KMS-11 (cell line): ENCODE results near the gene SAMD5.

Source experiments
- H2AFZ ChIP-seq: fragments of 200-600 bp; sonication (generic); 2 replicates; pipeline ENCODE4 v1.6.1; 2016; ENCODE audit warnings: antibody characterized with exemption, mixed run types, low read depth
- H3K27ac ChIP-seq: fragments of 200-600 bp; sonication (generic); 2 replicates; pipeline ENCODE4 v1.6.1; 2016; ENCODE audit warnings: mild to moderate bottlenecking, mixed run types
- H3K27me3 ChIP-seq: fragments of 200-600 bp; sonication (generic); 2 replicates; pipeline ENCODE4 v1.6.1; 2017; ENCODE audit warnings: mild to moderate bottlenecking, low read depth, mixed run types, moderate library complexity; ENCODE audit not compliant: insufficient read depth
- H3K36me3 ChIP-seq: fragments of 200-600 bp; sonication (generic); 2 replicates; pipeline ENCODE4 v1.6.1; 2017; ENCODE audit warnings: mild to moderate bottlenecking, mixed run types; ENCODE audit not compliant: insufficient read depth
- H3K4me1 ChIP-seq: fragments of 200-600 bp; sonication (generic); 2 replicates; pipeline ENCODE4 v1.6.1; 2016; ENCODE audit warnings: mild to moderate bottlenecking, low read depth, mixed run types; ENCODE audit not compliant: poor library complexity, severe bottlenecking
- H3K4me2 ChIP-seq: fragments of 200-600 bp; sonication (generic); 2 replicates; pipeline ENCODE4 v1.7.0; 2016; ENCODE audit warnings: mild to moderate bottlenecking, mixed run types
- H3K4me3 ChIP-seq: fragments of 200-600 bp; sonication (generic); IDR thresholded peaks from 2 replicates; pipeline ENCODE4 v1.6.1; 2017; ENCODE audit warnings: low read depth, low read length, mixed read lengths; ENCODE audit not compliant: insufficient read depth
- H3K79me2 ChIP-seq: fragments of 200-600 bp; sonication (generic); 2 replicates; pipeline ENCODE4 v1.6.1; 2016; ENCODE audit warnings: low read depth, mixed run types; ENCODE audit not compliant: insufficient read depth
- H3K9ac ChIP-seq: fragments of 200-600 bp; sonication (generic); 2 replicates; pipeline ENCODE4 v1.6.1; 2016; ENCODE audit warnings: mild to moderate bottlenecking, mixed run types
- H4K20me1 ChIP-seq: fragments of 200-600 bp; sonication (generic); 2 replicates; pipeline ENCODE4 v1.6.1; 2016; ENCODE audit warnings: mild to moderate bottlenecking, mixed run types; ENCODE audit not compliant: insufficient read depth
- CTCF ChIP-seq: fragments of 200-600 bp; sonication (generic); conservative IDR thresholded peaks from 2 replicates; pipeline ENCODE4 v1.6.1; 2017; ENCODE audit warnings: low read depth, mild to moderate bottlenecking, antibody characterized with exemption, low read length, moderate library complexity, mixed read lengths

SAMD5 gene

DNA sequence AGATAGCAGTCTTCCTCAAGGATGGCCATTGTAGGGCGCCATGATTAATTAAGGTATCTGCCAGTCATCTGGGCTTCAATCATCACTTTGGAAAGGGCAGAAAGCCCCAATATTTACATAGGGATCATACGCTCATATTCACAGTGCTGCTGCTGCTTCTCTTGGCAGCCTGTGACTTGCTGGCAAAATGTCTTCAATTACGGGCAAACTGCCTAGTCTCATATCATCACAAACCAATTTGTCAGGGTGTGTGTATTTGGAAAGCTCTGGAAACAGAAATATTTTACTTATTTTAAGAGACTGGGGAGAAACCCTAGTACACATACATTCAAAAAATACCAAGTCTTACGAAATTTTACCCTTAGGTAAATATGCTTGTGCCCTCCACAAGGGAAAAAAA lies 77.6 kb downstream of the SAMD5 start:
- H3K9ac ChIP-seq, result no peak overlapping the region
- no peaks in the 10 kb centered on the region for H3K27me3 ChIP-seq
- no peaks in the 10 kb centered on the region for H3K36me3 ChIP-seq
- H3K4me1 ChIP-seq, result no peaks in the 10 kb centered on the region
- H4K20me1 ChIP-seq, result no peaks in the 10 kb centered on the region
- H3K4me3 ChIP-seq, result no peak overlapping the region
- no peaks in the 10 kb centered on the region for H3K79me2 ChIP-seq
- no peak for TF ChIP-seq CTCF
- no peak overlapping the region for H2AFZ ChIP-seq
- H3K27ac ChIP-seq, result no peak overlapping the region
- no peak overlapping the region for H3K4me2 ChIP-seq

GRCh38 chr6:147587907-147588306 lies 79.4 kb downstream of the SAMD5 start:
- Histone ChIP-seq H3K36me3 (no peaks in the 10 kb centered on the region), H3K4me1 (no peaks in the 10 kb centered on the region), H4K20me1 (no peaks in the 10 kb centered on the region), H3K27me3 (no peaks in the 10 kb centered on the region), H2AFZ (no peak overlapping the region), H3K4me2 (no peak overlapping the region), H3K9ac (no peak overlapping the region), H3K79me2 (no peaks in the 10 kb centered on the region), H3K27ac (no peak overlapping the region), H3K4me3 (no peak overlapping the region)
- TF ChIP-seq CTCF, result no peak

GRCh38 chr6:147588469-147588868 lies 80.0 kb downstream of the SAMD5 start:
- Histone ChIP-seq H3K9ac (no peak overlapping the region), H3K79me2 (no peaks in the 10 kb centered on the region), H3K4me1 (no peaks in the 10 kb centered on the region), H3K4me3 (no peak overlapping the region), H3K27me3 (no peaks in the 10 kb centered on the region), H3K4me2 (no peak overlapping the region), H2AFZ (no peak overlapping the region), H3K36me3 (no peaks in the 10 kb centered on the region), H3K27ac (no peak overlapping the region), H4K20me1 (no peaks in the 10 kb centered on the region)
- no peak for TF ChIP-seq CTCF

GRCh38 chr6:147589739-147590250 lies 81.3 kb downstream of the SAMD5 start:
- H3K4me1 ChIP-seq, result no peaks in the 10 kb centered on the region
- no peaks in the 10 kb centered on the region for H3K27me3 ChIP-seq
- H3K4me3 ChIP-seq, result no peak overlapping the region
- H3K79me2 ChIP-seq, result no peaks in the 10 kb centered on the region
- H3K9ac ChIP-seq, result no peak overlapping the region
- no peaks in the 10 kb centered on the region for H3K36me3 ChIP-seq
- H3K4me2 ChIP-seq, result no peak overlapping the region
- H3K27ac ChIP-seq, result no peak overlapping the region
- no peaks in the 10 kb centered on the region for H4K20me1 ChIP-seq
- no peak for TF ChIP-seq CTCF
- H2AFZ ChIP-seq, result no peak overlapping the region
